Measurements from ENCODE around the gene NAT9.

NAT9 gene

DNA sequence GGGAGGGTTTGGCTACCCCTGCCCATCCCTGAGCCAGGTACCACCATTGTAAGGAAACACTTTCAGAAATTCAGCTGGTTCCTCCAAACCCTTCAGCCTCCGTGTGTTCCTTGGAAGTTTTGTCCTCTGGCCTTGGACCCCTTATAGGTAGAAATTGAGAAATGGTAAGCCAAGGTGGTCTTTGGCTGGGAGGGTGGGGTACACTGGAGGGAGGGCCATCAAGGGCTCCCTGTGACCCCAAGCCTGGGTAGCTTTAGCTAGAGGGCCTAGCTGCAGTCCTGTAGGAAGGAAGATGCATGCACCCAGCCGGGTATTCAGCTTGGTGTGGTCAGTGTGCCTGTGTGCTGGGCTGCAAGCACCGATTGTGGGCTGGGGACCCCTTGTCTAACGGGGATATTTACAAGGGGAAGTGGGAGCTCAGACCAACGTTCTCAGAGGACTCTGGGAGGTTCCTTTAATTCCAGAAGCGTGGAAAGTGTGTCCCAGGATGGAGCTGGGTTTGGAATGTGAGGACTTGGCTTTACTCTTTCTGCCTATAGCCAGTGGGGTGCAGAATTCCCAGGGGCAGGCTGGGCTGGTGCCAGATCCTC is 6.8 kb downstream of the NAT9 start:
- no peak for DNase-seq (ENCODE audit: low read depth)
- no peak overlapping the region for H3K4me3 ChIP-seq (ENCODE audit: low read depth, low read length)
- TF ChIP-seq, protein P1, sequence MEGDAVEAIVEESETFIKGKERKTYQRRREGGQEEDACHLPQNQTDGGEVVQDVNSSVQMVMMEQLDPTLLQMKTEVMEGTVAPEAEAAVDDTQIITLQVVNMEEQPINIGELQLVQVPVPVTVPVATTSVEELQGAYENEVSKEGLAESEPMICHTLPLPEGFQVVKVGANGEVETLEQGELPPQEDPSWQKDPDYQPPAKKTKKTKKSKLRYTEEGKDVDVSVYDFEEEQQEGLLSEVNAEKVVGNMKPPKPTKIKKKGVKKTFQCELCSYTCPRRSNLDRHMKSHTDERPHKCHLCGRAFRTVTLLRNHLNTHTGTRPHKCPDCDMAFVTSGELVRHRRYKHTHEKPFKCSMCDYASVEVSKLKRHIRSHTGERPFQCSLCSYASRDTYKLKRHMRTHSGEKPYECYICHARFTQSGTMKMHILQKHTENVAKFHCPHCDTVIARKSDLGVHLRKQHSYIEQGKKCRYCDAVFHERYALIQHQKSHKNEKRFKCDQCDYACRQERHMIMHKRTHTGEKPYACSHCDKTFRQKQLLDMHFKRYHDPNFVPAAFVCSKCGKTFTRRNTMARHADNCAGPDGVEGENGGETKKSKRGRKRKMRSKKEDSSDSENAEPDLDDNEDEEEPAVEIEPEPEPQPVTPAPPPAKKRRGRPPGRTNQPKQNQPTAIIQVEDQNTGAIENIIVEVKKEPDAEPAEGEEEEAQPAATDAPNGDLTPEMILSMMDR (IDR thresholded peaks at IDR 0.05; ENCODE audit: insufficient read depth, low read depth, low read length, missing control alignments), result no peak

DNA sequence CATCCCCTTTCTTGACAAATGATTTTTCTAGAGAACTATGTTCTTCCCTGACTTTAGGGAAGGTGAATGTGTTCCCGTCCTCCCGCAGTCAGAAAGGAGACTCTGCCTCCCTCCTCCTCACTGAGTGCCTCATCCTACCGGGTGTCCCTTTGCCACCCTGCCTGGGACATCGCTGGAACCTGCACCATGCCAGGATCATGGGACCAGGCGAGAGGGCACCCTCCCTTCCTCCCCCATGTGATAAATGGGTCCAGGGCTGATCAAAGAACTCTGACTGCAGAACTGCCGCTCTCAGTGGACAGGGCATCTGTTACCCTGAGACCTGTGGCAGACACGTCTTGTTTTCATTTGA is 7.4 kb downstream of the NAT9 start:
- H3K4me3 ChIP-seq (ENCODE audit: low read depth, low read length), result no peak overlapping the region
- TF ChIP-seq, protein P1 (IDR thresholded peaks at IDR 0.05; ENCODE audit: insufficient read depth, low read depth, low read length, missing control alignments), result no peak
- no peak for DNase-seq (ENCODE audit: low read depth)

DNA sequence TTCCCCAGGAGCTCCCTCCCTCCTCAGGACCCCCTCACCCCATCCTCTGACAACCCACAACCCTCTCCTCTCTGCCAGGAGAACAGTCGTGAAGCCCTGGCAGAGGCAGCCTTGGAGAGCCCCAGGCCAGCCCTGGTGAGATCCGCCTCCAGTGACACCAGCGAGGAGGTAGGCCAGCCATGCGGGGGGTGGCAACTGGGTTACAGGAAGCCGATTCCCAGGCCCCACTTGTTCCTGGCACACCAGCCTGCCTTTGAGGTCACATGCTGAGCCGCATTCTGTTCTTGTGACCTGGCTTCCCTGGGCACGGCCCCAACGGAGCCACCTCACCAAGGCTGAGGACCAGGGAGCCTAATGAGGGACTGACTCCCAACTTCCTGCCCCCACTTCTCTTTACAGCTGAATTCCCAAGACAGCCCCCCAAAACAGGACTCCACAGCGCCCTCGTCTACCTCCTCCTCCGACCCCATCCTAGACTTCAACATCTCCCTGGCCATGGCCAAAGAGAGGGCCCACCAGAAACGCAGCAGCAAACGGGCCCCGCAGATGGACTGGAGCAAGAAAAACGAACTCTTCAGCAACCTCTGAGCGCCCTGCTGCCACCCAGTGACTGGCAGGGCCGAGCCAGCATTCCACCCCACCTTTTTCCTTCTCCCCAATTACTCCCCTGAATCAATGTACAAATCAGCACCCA is 7.9 kb downstream of the NAT9 start:
- TF ChIP-seq, protein P1 (IDR thresholded peaks at IDR 0.05; ENCODE audit: insufficient read depth, low read depth, low read length, missing control alignments), result no peak
- no peak for DNase-seq (ENCODE audit: low read depth)

DNA sequence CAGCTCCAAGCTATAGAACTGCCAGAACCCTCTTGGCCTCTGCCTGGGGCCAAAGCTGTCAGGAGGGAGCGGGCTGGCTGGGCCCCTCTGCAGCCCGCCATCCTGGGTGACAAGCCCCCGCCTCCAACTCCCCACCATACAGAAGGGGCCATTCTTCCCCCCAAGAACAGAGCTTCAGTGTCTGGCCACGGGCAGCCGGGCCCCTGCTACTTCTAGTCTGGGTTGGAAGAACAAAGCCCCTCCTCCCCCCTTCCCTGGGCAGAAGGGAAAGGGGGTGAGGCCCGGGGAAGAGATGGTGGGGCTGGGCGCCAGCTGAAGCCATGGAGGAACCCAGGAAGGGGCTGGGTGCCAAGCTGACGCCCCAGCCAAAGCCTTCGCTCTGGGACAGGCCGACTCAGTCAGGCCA is 9.0 kb downstream of the NAT9 start:
- DNase-seq (ENCODE audit: low read depth), result no peak
- H3K4me3 ChIP-seq (ENCODE audit: low read depth, low read length), result no peak overlapping the region
- TF ChIP-seq, protein P1 (IDR thresholded peaks at IDR 0.05; ENCODE audit: insufficient read depth, low read depth, low read length, missing control alignments), result no peak

More for the DNA sequence above, 7.9 kb downstream of the NAT9 start:
- no peak overlapping the region for H3K4me3 ChIP-seq (ENCODE audit: low read depth, low read length)

DNA sequence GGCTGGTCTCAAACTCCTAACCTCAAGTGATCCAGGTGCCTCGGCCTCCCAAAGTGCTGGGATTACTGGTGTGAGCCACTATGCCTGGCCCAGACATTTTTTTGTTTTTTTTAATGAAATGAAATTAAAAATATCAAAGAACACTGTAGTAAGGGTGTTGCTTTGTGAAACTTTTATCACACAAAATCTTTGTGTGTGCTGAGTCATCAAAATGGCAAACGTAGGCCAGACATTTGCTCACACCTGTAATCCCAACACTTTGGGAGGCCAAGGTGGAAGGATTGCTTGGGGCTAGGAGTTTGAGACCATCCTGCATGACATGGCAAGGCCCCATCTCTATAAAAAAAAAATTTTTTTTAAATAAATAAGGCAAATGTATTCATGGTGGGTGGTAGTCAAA is 9.7 kb downstream of the NAT9 start:
- DNase-seq (ENCODE audit: low read depth), result no peak
- H3K4me3 ChIP-seq (ENCODE audit: low read depth, low read length), result no peak overlapping the region

DNA sequence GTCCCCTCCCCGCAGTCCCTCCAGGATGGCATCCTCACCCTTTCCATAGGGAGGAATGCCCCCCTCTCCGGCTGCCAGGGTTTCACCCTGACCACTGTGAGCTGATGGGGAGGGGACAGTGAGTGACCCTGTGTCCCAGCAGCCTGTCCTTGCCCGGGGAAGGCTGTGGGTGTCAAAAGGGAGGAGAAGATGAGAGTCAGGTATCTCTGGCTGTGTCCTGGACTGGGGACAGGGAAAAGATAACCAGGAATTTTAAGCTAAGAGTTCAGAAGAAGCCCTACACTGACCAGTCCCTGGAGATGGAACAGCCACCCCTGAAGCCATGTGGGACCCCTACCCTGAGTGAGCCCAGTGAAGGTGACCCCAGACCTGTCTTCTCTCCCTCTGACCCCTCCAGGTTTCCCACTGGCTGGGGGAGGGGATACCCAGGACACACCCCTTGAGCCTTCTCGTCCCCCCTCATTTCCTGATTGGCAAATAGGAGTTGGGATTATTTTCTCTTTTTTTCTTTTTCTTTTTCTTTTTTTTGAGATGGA is 11.3 kb downstream of the NAT9 start:
- TF ChIP-seq, protein P1 (IDR thresholded peaks at IDR 0.05; ENCODE audit: insufficient read depth, low read depth, low read length, missing control alignments), result no peak
- no peak overlapping the region for H3K4me3 ChIP-seq (ENCODE audit: low read depth, low read length)
- no peak for DNase-seq (ENCODE audit: low read depth)

More for the DNA sequence above, 9.7 kb downstream of the NAT9 start:
- TF ChIP-seq, protein P1 (IDR thresholded peaks at IDR 0.05; ENCODE audit: insufficient read depth, low read depth, low read length, missing control alignments), result no peak

All from GM12865 (cell line).